Activated T-cell treated with anti-CD3 and anti-CD28 coated beads, Interleukin-2, amount 50 U/mL, for 24 hours (primary cell): Measurements from ENCODE around the gene CLASP1.
A peak's percentile ranks its signal among the peaks of the same experiment; 100 is the strongest.

Experiments used
- DNase-seq: peaks from one replicate; pipeline ENCODE4 v3.0.0-alpha.2; 2020
- H3K27ac Mint-ChIP-seq: 2 replicates; pipeline ENCODE4 v1.8.0; 2020; ENCODE audit warnings: mild to moderate bottlenecking, mixed read lengths
- H3K27me3 Mint-ChIP-seq: 2 replicates; pipeline ENCODE4 v1.8.0; 2020; ENCODE audit warnings: mixed read lengths
- H3K36me3 Mint-ChIP-seq: 2 replicates; pipeline ENCODE4 v1.8.0; 2020; ENCODE audit warnings: low read depth, mixed read lengths
- H3K4me1 Mint-ChIP-seq: 2 replicates; pipeline ENCODE4 v1.8.0; 2020; ENCODE audit warnings: low read depth, mixed read lengths
- H3K4me3 Mint-ChIP-seq: 2 replicates; pipeline ENCODE4 v1.8.0; 2020; ENCODE audit warnings: mild to moderate bottlenecking, moderate library complexity, mixed read lengths
- H3K9me3 Mint-ChIP-seq: 2 replicates; pipeline ENCODE4 v1.8.0; 2020; ENCODE audit warnings: mixed read lengths

Gene CLASP1

GRCh38 chr2:121539750-121540469, 109.4 kb downstream of the CLASP1 start:
- Mint-ChIP-seq H3K36me3 (no peaks in the 10 kb centered on the region), H3K9me3 (no peaks in the 10 kb centered on the region), H3K27ac (peak overlapping the region; percentile 34), H3K4me1 (peaks cover 35% of the 10 kb centered on the region), H3K4me3 (peak overlapping the region; percentile 3), H3K27me3 (no peaks in the 10 kb centered on the region)
- no peak for DNase-seq

- DNase-seq: no peak
- Mint-ChIP-seq H3K27me3 (no peaks in the 10 kb centered on the region), H3K27ac (peak overlapping the region; percentile 0), H3K36me3 (no peaks in the 10 kb centered on the region), H3K9me3 (no peaks in the 10 kb centered on the region), H3K4me3 (no peak overlapping the region), H3K4me1 (peaks cover 55% of the 10 kb centered on the region)
These were observed 112.3 kb downstream of the CLASP1 start for GRCh38 chr2:121536850-121537557.

GRCh38 chr2:121536347-121536746, 112.9 kb downstream of the CLASP1 start:
- H3K27ac Mint-ChIP-seq: no peak overlapping the region

GRCh38 chr2:121534007-121534406, 115.3 kb downstream of the CLASP1 start:
- Mint-ChIP-seq H3K9me3 (no peaks in the 10 kb centered on the region), H3K4me3 (no peak overlapping the region), H3K36me3 (peaks cover 12% of the 10 kb centered on the region), H3K27me3 (no peaks in the 10 kb centered on the region), H3K27ac (peak overlapping the region; percentile 45), H3K4me1 (peaks cover 53% of the 10 kb centered on the region)
- no peak for DNase-seq

More at GRCh38 chr2:121536347-121536746, 112.9 kb downstream of the CLASP1 start:
- DNase-seq: no peak
- Mint-ChIP-seq H3K36me3 (no peaks in the 10 kb centered on the region), H3K4me3 (no peak overlapping the region), H3K4me1 (peaks cover 60% of the 10 kb centered on the region), H3K9me3 (no peaks in the 10 kb centered on the region), H3K27me3 (no peaks in the 10 kb centered on the region)

GRCh38 chr2:121532894-121533293, 116.4 kb downstream of the CLASP1 start:
- H3K4me1 Mint-ChIP-seq: peaks cover 63% of the 10 kb centered on the region
- no peak overlapping the region for H3K4me3 Mint-ChIP-seq
- no peak for DNase-seq
- H3K27me3 Mint-ChIP-seq: no peaks in the 10 kb centered on the region
- H3K9me3 Mint-ChIP-seq: no peaks in the 10 kb centered on the region
- H3K36me3 Mint-ChIP-seq: peaks cover 23% of the 10 kb centered on the region
- peak overlapping the region; percentile 69 for H3K27ac Mint-ChIP-seq

GRCh38 chr2:121532347-121532766, 116.9 kb downstream of the CLASP1 start:
- Mint-ChIP-seq H3K27me3 (no peaks in the 10 kb centered on the region), H3K27ac (peak overlapping the region; percentile 75), H3K36me3 (peaks cover 29% of the 10 kb centered on the region), H3K4me3 (peak overlapping the region; percentile 36), H3K9me3 (no peaks in the 10 kb centered on the region), H3K4me1 (peaks cover 65% of the 10 kb centered on the region)
- DNase-seq: no peak

- Mint-ChIP-seq H3K9me3 (no peaks in the 10 kb centered on the region), H3K4me3 (peak overlapping the region; percentile 83), H3K27ac (peak overlapping the region; percentile 100), H3K27me3 (no peaks in the 10 kb centered on the region), H3K36me3 (peaks cover 46% of the 10 kb centered on the region), H3K4me1 (peaks cover 71% of the 10 kb centered on the region)
- peak; percentile 92 for DNase-seq
These were observed 119.0 kb downstream of the CLASP1 start for GRCh38 chr2:121530212-121530705.

- Mint-ChIP-seq H3K9me3 (no peaks in the 10 kb centered on the region), H3K27me3 (no peaks in the 10 kb centered on the region), H3K4me3 (peak overlapping the region; percentile 83), H3K36me3 (peaks cover 53% of the 10 kb centered on the region), H3K27ac (peak overlapping the region; percentile 100), H3K4me1 (peaks cover 77% of the 10 kb centered on the region)
- no peak for DNase-seq
These were observed 119.6 kb downstream of the CLASP1 start for GRCh38 chr2:121529439-121530211.

- Mint-ChIP-seq H3K36me3 (peaks cover 74% of the 10 kb centered on the region), H3K9me3 (no peaks in the 10 kb centered on the region), H3K4me1 (peaks cover 60% of the 10 kb centered on the region), H3K27me3 (no peaks in the 10 kb centered on the region), H3K4me3 (peak overlapping the region; percentile 83), H3K27ac (peak overlapping the region; percentile 100)
- DNase-seq: peak; percentile 54
These were observed 122.1 kb downstream of the CLASP1 start for GRCh38 chr2:121527009-121527682.

GRCh38 chr2:121524685-121525425, 124.4 kb downstream of the CLASP1 start:
- Mint-ChIP-seq H3K27ac (peak overlapping the region; percentile 84), H3K27me3 (no peaks in the 10 kb centered on the region), H3K9me3 (no peaks in the 10 kb centered on the region), H3K4me1 (peaks cover 50% of the 10 kb centered on the region), H3K36me3 (peaks cover 94% of the 10 kb centered on the region), H3K4me3 (no peak overlapping the region)
- no peak for DNase-seq

- Mint-ChIP-seq H3K9me3 (no peaks in the 10 kb centered on the region), H3K4me1 (peaks cover 24% of the 10 kb centered on the region), H3K27ac (no peak overlapping the region), H3K27me3 (no peaks in the 10 kb centered on the region), H3K4me3 (no peak overlapping the region), H3K36me3 (peaks cover 93% of the 10 kb centered on the region)
- DNase-seq: no peak
These were observed 127.9 kb downstream of the CLASP1 start for GRCh38 chr2:121521359-121521758.

GRCh38 chr2:121520641-121520994, 128.6 kb downstream of the CLASP1 start:
- DNase-seq: no peak
- no peaks in the 10 kb centered on the region for H3K9me3 Mint-ChIP-seq
- no peaks in the 10 kb centered on the region for H3K27me3 Mint-ChIP-seq
- peaks cover 93% of the 10 kb centered on the region for H3K36me3 Mint-ChIP-seq
- no peak overlapping the region for H3K4me3 Mint-ChIP-seq
- peaks cover 21% of the 10 kb centered on the region for H3K4me1 Mint-ChIP-seq
- peak overlapping the region; percentile 47 for H3K27ac Mint-ChIP-seq

- H3K9me3 Mint-ChIP-seq: no peaks in the 10 kb centered on the region
- no peak overlapping the region for H3K4me3 Mint-ChIP-seq
- H3K27me3 Mint-ChIP-seq: no peaks in the 10 kb centered on the region
- peaks cover 19% of the 10 kb centered on the region for H3K4me1 Mint-ChIP-seq
- no peak for DNase-seq
- peaks cover 94% of the 10 kb centered on the region for H3K36me3 Mint-ChIP-seq
- H3K27ac Mint-ChIP-seq: peak overlapping the region; percentile 68
These were observed 129.3 kb downstream of the CLASP1 start for GRCh38 chr2:121519732-121520640.
